ENCODE measurements around the gene CMIP. TPM values are rescaled to one million over a fixed set of nuclear protein-coding genes. Genes with fewer than 3 reads are reported as not detected.

CMIP gene
- total and polyA plus RNA-seq, 3 experiments from 2014 or later = 1.0 to 24.4 (median 23.6) TPM

DNA sequence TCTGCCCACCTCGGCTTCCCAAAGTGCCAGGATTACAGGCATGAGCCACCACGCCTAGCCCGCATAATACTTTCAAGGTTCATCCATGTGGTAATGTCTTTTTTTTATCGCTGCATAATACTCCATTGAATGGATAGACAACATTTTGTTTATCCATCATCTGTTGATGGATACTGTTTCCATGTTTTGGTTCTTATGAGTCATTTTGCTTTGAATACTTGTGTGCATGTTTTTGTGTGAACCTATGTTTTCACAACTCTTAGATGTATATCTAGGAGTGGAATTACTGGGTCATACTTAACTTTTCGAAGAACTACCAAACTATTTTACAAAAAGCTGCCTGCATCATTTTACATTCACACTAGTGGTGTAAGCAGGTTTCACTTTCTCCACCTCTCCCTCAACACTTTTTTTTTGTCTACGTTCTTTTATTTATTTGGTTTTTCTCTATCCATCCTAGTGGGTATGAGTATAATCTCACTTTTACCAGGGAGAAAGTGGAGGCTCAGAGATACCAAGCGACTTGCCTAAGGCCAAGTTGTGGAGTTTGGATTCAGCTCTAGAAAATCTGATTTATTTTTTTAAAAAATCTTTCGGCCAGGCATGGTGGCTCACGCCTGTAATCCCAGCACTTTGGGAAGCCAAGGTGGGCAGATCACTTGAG, 151.2 kb downstream of the CMIP start:
- CTCF ChIA-PET = interaction anchor here (1.0 to 1.2 kb wide), 2 partner anchors 26 to 102 kb away, joined by 3 read pairs; no protein-coding TSS in a partner anchor
- no peaks in the 10 kb centered on the region for H3K27me3 ChIP-seq (ENCODE audit: insufficient read depth, low read length, poor library complexity, severe bottlenecking)
- no peaks in the 10 kb centered on the region for H3K4me1 ChIP-seq (ENCODE audit: insufficient read depth, low read length)
- H3K36me3 ChIP-seq (ENCODE audit: insufficient read depth, low read length) = no peaks in the 10 kb centered on the region
- no peak overlapping the region for H3K4me3 ChIP-seq (ENCODE audit: low read length)
- no peaks in the 10 kb centered on the region for H3K9me3 ChIP-seq (ENCODE audit: low read length)
- Mint-ChIP-seq H3K27me3 (no peaks in the 10 kb centered on the region), H3K4me1 (peaks cover 24 to 65% (median 34%) of the 10 kb centered on the region in 3 donors), H3K9me3 (no peaks in the 10 kb centered on the region), H3K4me3 (no peak overlapping the region), H3K27ac (peak overlapping the region in 5 of 8 donors; percentile 10 to 82 (median 66)), H3K36me3 (peaks cover 0 to 10% (median 0%) of the 10 kb centered on the region in 3 donors)
- DNase-seq = no peak
- H3K27ac ChIP-seq (ENCODE audit: low read depth, low read length) = no peak overlapping the region
- POLR2A ChIA-PET = no interaction called here

DNA sequence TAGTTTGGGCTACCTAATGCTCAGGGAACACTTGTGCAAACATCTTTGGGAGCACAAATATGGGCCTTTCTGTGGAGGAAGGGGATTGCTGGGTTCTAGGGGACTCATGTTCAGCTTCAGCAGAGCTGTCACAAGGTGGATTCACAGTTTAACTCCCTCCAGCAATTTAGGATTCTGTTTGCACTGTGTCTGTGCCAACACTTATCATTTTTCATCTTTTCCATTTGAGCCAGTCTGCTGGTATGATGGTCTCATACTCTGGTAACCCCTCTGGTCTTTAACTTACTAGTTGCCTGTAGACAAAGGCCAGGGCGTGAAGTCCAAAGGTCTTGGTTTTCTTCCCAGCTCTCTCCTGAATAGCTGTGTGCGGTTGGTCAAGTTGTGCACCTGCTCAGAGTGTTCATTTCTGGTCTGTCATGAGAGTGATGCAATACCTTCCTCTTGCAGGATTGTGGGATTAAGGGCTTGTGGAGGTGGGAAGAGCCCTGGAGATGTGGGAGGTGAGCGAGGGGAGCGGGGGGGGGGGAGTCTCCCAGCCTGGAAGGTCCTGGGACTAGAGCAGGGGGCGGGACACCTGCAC, 152.6 kb downstream of the CMIP start:
- CTCF ChIA-PET = no interaction called here
- Histone ChIP-seq H3K27ac (ENCODE audit: low read depth, low read length) (no peak overlapping the region), H3K9me3 (ENCODE audit: low read length) (no peaks in the 10 kb centered on the region), H3K4me3 (ENCODE audit: low read length) (no peak overlapping the region), H3K4me1 (ENCODE audit: insufficient read depth, low read length) (no peaks in the 10 kb centered on the region), H3K27me3 (ENCODE audit: insufficient read depth, low read length, poor library complexity, severe bottlenecking) (no peaks in the 10 kb centered on the region), H3K36me3 (ENCODE audit: insufficient read depth, low read length) (no peaks in the 10 kb centered on the region)
- peaks cover 0 to 10% (median 0%) of the 10 kb centered on the region in 3 donors for H3K36me3 Mint-ChIP-seq
- DNase-seq = no peak
- no peaks in the 10 kb centered on the region for H3K9me3 Mint-ChIP-seq
- H3K4me1 Mint-ChIP-seq = peaks cover 22 to 56% (median 26%) of the 10 kb centered on the region in 3 donors
- no peaks in the 10 kb centered on the region for H3K27me3 Mint-ChIP-seq
- no peak overlapping the region for H3K4me3 Mint-ChIP-seq
- H3K27ac Mint-ChIP-seq = peak overlapping the region in 5 of 8 donors; percentile 36 to 83 (median 61)
- POLR2A ChIA-PET = no interaction called here

DNA sequence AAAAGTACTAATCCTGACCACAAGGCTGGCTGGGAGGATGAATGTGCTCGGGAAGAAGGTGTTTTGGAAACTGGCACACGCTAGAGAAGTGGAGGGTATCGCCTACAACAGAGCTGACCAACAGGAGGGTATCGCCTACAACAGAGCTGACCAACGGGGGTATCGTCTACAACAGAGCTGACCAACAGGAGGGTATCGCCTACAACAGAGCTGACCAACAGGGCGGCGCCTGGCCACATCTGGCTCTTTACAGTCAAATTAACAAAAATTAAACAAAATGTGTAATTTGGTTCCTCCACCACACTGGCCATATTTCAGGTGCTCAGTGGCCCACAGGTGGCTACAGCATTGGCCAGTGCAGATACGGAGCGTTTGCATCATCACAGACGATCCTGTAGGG, 153.5 kb downstream of the CMIP start:
- Mint-ChIP-seq H3K9me3 (no peaks in the 10 kb centered on the region), H3K36me3 (peaks cover 0 to 10% (median 0%) of the 10 kb centered on the region in 3 donors), H3K27ac (peak overlapping the region in 2 of 8 donors; percentile 15 to 72), H3K27me3 (no peaks in the 10 kb centered on the region), H3K4me3 (no peak overlapping the region), H3K4me1 (peaks cover 19 to 54% (median 26%) of the 10 kb centered on the region in 3 donors)
- H3K27ac ChIP-seq (ENCODE audit: low read depth, low read length) = no peak overlapping the region
- ChIA-PET CTCF (no interaction called here), POLR2A (no interaction called here)
- no peaks in the 10 kb centered on the region for H3K9me3 ChIP-seq (ENCODE audit: low read length)
- no peaks in the 10 kb centered on the region for H3K36me3 ChIP-seq (ENCODE audit: insufficient read depth, low read length)
- H3K27me3 ChIP-seq (ENCODE audit: insufficient read depth, low read length, poor library complexity, severe bottlenecking) = no peaks in the 10 kb centered on the region
- H3K4me1 ChIP-seq (ENCODE audit: insufficient read depth, low read length) = no peaks in the 10 kb centered on the region
- no peak overlapping the region for H3K4me3 ChIP-seq (ENCODE audit: low read length)
- DNase-seq = no peak

DNA sequence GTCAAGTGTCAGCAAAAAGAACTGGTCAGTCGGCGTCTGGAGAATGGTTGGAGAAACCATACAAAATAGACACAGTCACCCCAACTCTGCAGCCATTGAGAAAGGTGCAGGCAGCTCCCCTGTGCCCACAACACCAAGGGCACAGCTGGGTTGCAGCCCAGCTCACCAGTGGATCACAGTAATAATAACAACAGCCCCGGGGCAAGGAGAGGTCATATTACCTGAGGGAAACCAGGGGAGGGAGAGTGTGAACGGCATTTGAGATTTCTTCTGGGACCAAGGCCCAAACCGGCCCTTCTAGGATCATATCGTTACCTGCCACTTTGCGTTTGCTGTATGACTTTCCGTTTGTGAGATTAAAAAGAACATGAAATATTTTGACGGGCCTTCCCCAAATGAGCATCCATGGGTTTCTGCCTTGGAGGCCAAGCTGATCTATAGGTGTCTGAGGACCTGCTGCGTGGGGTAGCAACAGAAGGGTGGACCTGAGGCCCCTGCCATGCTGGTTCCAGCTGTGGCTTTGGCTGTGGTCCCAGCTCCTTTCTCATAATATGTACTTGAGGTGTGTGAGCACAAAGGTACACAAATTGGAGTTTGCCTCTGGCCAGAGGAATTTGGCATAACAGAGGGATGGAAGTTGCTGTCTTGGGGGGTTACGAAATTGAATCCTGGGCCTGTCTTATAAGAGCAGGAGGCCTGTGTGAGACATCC, 154.6 kb downstream of the CMIP start:
- Histone ChIP-seq H3K9me3 (ENCODE audit: low read length) (no peaks in the 10 kb centered on the region), H3K27me3 (ENCODE audit: insufficient read depth, low read length, poor library complexity, severe bottlenecking) (no peaks in the 10 kb centered on the region), H3K27ac (ENCODE audit: low read depth, low read length) (no peak overlapping the region), H3K4me3 (ENCODE audit: low read length) (no peak overlapping the region), H3K36me3 (ENCODE audit: insufficient read depth, low read length) (no peaks in the 10 kb centered on the region), H3K4me1 (ENCODE audit: insufficient read depth, low read length) (no peaks in the 10 kb centered on the region)
- Mint-ChIP-seq H3K4me3 (no peak overlapping the region), H3K9me3 (no peaks in the 10 kb centered on the region), H3K27ac (peak overlapping the region in 6 of 8 donors; percentile 18 to 82 (median 42)), H3K4me1 (peaks cover 17 to 54% (median 26%) of the 10 kb centered on the region in 3 donors), H3K36me3 (peaks cover 0 to 10% (median 0%) of the 10 kb centered on the region in 3 donors), H3K27me3 (no peaks in the 10 kb centered on the region)
- ChIA-PET CTCF (no interaction called here), POLR2A (no interaction called here)
- no peak for DNase-seq

DNA sequence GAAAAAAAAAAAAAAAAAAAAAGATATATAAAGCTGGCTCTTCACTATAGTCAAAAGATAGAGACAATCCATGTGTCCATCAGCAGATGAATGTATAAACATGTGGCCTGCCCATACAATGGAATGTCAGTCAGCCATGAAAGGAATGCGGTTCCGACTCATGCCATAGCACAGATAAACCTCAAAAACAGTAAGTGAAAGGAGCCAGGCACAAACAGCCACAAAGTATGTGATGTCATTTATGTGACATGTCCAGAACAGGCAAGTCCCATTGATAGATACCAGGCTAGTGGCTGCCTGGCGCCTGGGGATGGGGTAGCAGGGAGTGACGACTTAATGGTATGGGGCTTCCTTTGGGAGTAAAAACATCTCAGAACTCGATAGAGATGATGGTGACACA, 155.7 kb downstream of the CMIP start:
- Histone ChIP-seq H3K27ac (ENCODE audit: low read depth, low read length) (no peak overlapping the region), H3K27me3 (ENCODE audit: insufficient read depth, low read length, poor library complexity, severe bottlenecking) (no peaks in the 10 kb centered on the region), H3K9me3 (ENCODE audit: low read length) (no peaks in the 10 kb centered on the region), H3K4me3 (ENCODE audit: low read length) (no peak overlapping the region), H3K36me3 (ENCODE audit: insufficient read depth, low read length) (no peaks in the 10 kb centered on the region), H3K4me1 (ENCODE audit: insufficient read depth, low read length) (no peaks in the 10 kb centered on the region)
- Mint-ChIP-seq H3K4me1 (peaks cover 15 to 53% (median 21%) of the 10 kb centered on the region in 3 donors), H3K36me3 (peaks cover 0 to 8% (median 0%) of the 10 kb centered on the region in 3 donors), H3K27ac (peak overlapping the region in 5 of 8 donors; percentile 17 to 75 (median 43)), H3K9me3 (no peaks in the 10 kb centered on the region), H3K27me3 (no peaks in the 10 kb centered on the region), H3K4me3 (no peak overlapping the region)
- ChIA-PET CTCF (no interaction called here), POLR2A (no interaction called here)
- DNase-seq = no peak

DNA sequence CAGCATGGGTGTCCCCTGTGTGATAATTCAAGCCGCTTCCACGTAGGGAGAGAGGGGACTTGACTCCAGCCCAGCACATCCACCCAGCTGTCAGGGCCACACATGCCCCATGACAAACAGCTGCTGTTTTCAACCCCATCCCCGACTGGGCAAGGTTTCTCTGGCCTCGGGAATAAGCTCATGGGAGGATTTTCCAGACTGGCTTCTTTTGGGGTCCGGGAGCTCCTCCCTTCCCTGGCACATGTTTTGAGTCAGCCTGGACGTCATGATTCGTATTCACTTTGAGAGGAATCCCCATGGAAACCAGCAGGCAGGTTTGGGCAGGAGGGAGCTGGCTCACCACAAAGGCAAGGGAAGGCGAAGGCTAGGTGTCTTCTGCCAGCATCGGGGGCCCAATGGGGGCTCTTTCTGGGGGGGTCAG, 156.4 kb downstream of the CMIP start:
- no peak for DNase-seq
- Mint-ChIP-seq H3K4me1 (peaks cover 16 to 45% (median 17%) of the 10 kb centered on the region in 3 donors), H3K36me3 (peaks cover 0 to 8% (median 0%) of the 10 kb centered on the region in 3 donors), H3K27me3 (no peaks in the 10 kb centered on the region), H3K27ac (peak overlapping the region in 1 of 8 donors; percentile 24), H3K9me3 (no peaks in the 10 kb centered on the region), H3K4me3 (no peak overlapping the region)
- Histone ChIP-seq H3K36me3 (ENCODE audit: insufficient read depth, low read length) (no peaks in the 10 kb centered on the region), H3K9me3 (ENCODE audit: low read length) (no peaks in the 10 kb centered on the region), H3K4me1 (ENCODE audit: insufficient read depth, low read length) (no peaks in the 10 kb centered on the region), H3K27ac (ENCODE audit: low read depth, low read length) (no peak overlapping the region), H3K4me3 (ENCODE audit: low read length) (no peak overlapping the region), H3K27me3 (ENCODE audit: insufficient read depth, low read length, poor library complexity, severe bottlenecking) (no peaks in the 10 kb centered on the region)
- ChIA-PET POLR2A (no interaction called here), CTCF (no interaction called here)

DNA sequence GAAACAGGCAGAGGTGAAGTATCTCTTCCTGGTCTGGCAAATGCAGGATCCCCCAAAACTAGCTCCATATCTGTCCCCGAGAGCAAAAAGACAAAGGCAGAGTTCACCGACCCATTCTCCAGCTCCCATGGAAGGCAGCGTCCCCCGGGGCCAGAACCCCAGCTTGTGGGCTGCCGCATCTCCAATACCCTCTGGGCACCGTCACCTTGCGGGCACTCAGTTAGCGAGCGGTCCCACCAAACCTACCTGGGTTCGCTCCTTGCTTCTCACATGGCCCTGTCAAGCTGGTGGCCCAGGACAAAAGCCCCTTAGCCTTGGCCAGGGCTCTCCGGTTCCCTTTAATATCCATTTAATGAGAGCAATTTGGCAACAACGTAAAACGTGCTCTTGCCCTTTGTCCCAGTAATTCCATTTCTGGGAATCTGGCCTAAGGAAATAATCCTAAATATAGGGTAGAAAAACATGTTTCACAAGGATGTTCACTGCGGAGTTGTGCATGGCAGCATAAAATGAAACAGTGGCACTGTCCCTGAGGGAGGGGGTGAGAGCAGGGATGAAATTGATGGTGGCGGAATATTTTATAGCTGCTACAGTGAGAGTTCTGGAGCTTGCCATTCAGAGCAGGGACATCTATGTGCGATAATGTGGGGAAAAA, 157.1 kb downstream of the CMIP start:
- no peaks in the 10 kb centered on the region for H3K27me3 Mint-ChIP-seq

More for the DNA sequence above, 157.1 kb downstream of the CMIP start:
- Mint-ChIP-seq H3K4me3 (no peak overlapping the region), H3K9me3 (no peaks in the 10 kb centered on the region), H3K36me3 (peaks cover 0 to 11% (median 1%) of the 10 kb centered on the region in 3 donors), H3K4me1 (peaks cover 12 to 45% (median 17%) of the 10 kb centered on the region in 3 donors), H3K27ac (peak overlapping the region in 1 of 8 donors; percentile 46)
- no peaks in the 10 kb centered on the region for H3K9me3 ChIP-seq (ENCODE audit: low read length)
- no peak overlapping the region for H3K27ac ChIP-seq (ENCODE audit: low read depth, low read length)
- DNase-seq = no peak
- H3K36me3 ChIP-seq (ENCODE audit: insufficient read depth, low read length) = no peaks in the 10 kb centered on the region
- H3K4me1 ChIP-seq (ENCODE audit: insufficient read depth, low read length) = no peaks in the 10 kb centered on the region
- ChIA-PET POLR2A (no interaction called here), CTCF (no interaction called here)
- H3K27me3 ChIP-seq (ENCODE audit: insufficient read depth, low read length, poor library complexity, severe bottlenecking) = no peaks in the 10 kb centered on the region
- H3K4me3 ChIP-seq (ENCODE audit: low read length) = no peak overlapping the region

All from CD8-positive, alpha-beta memory T cell (primary cell).